ENCODE results near the gene SGCD. TPM values are rescaled to one million over a fixed set of nuclear protein-coding genes. Genes with fewer than 3 reads are reported as not detected.

SGCD gene
- total RNA-seq, 1 experiment from 2014 or later, result not detected

- BruUV-seq (replicated peaks), result no TSS peak
- no peaks in the 10 kb centered on the region for H3K9me3 ChIP-seq (ENCODE audit: control insufficient read depth, insufficient read depth, low read depth, low read length)
- TF ChIP-seq POLR2AphosphoS5 (IDR thresholded peaks at IDR 0.05; ENCODE audit: low read depth, low read length), result no peak
- no peak for TF ChIP-seq TCF7L2 (IDR thresholded peaks at IDR 0.05; ENCODE audit: low read depth, low read length)
- no peak for TF ChIP-seq SIN3A (IDR thresholded peaks at IDR 0.05; ENCODE audit: borderline replicate concordance, insufficient read depth, low read depth, low read length)
- TF ChIP-seq, protein P1, sequence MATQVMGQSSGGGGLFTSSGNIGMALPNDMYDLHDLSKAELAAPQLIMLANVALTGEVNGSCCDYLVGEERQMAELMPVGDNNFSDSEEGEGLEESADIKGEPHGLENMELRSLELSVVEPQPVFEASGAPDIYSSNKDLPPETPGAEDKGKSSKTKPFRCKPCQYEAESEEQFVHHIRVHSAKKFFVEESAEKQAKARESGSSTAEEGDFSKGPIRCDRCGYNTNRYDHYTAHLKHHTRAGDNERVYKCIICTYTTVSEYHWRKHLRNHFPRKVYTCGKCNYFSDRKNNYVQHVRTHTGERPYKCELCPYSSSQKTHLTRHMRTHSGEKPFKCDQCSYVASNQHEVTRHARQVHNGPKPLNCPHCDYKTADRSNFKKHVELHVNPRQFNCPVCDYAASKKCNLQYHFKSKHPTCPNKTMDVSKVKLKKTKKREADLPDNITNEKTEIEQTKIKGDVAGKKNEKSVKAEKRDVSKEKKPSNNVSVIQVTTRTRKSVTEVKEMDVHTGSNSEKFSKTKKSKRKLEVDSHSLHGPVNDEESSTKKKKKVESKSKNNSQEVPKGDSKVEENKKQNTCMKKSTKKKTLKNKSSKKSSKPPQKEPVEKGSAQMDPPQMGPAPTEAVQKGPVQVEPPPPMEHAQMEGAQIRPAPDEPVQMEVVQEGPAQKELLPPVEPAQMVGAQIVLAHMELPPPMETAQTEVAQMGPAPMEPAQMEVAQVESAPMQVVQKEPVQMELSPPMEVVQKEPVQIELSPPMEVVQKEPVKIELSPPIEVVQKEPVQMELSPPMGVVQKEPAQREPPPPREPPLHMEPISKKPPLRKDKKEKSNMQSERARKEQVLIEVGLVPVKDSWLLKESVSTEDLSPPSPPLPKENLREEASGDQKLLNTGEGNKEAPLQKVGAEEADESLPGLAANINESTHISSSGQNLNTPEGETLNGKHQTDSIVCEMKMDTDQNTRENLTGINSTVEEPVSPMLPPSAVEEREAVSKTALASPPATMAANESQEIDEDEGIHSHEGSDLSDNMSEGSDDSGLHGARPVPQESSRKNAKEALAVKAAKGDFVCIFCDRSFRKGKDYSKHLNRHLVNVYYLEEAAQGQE (IDR thresholded peaks at IDR 0.05; ENCODE audit: insufficient read depth in 1 of 2, low read depth in 2 of 2, low read length in 1 of 2), result no peak
- TF ChIP-seq, protein P2, sequence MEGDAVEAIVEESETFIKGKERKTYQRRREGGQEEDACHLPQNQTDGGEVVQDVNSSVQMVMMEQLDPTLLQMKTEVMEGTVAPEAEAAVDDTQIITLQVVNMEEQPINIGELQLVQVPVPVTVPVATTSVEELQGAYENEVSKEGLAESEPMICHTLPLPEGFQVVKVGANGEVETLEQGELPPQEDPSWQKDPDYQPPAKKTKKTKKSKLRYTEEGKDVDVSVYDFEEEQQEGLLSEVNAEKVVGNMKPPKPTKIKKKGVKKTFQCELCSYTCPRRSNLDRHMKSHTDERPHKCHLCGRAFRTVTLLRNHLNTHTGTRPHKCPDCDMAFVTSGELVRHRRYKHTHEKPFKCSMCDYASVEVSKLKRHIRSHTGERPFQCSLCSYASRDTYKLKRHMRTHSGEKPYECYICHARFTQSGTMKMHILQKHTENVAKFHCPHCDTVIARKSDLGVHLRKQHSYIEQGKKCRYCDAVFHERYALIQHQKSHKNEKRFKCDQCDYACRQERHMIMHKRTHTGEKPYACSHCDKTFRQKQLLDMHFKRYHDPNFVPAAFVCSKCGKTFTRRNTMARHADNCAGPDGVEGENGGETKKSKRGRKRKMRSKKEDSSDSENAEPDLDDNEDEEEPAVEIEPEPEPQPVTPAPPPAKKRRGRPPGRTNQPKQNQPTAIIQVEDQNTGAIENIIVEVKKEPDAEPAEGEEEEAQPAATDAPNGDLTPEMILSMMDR (IDR thresholded peaks at IDR 0.05), result no peak
Observed at GRCh38 chr5:156621719-156622118, 294.8 kb downstream of the SGCD start.

DNA sequence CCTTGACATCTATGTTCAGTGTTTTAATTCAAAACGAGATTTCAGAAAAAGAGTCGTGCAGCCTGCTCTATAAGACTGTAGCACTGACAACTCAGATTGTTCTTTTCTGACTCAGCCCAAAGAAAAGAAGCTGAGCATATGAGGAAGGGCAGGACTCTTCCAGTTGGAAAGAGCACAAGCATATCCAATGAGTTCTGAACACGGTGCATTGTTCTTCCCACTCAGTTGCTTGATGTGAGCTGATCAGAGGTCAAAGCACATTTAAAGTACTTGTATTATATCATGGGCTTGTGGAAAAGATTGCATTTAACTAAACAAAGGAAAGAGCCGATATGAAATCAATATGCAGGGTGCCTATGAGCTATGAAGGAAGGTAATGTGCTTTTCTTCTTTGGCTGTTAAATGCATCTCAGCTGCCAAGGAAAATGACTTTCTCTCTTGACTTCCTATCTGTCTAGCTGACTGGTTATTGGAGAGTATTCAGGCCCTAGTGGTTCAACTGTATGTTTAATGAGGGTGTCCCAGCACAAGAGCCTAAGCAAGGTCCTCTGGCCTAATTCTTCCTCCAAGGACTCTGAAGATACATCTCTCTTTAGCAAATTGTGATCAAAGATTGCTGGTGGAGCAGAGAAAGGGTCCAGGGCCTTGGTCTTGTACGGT lies 296.5 kb downstream of the SGCD start:
- no peaks in the 10 kb centered on the region for H3K4me1 ChIP-seq (ENCODE audit: control insufficient read depth, insufficient read depth, low read length)
- no peaks in the 10 kb centered on the region for H3K27me3 ChIP-seq (ENCODE audit: control insufficient read depth, insufficient read depth, low read length)
- ChIA-PET CTCF (no interaction called here), POLR2A (no interaction called here)
- in situ Hi-C loops (cut with HindIII; ENCODE audit: low pct_unique_long_range_greater_than_20kb, low sequenced_read_pairs) (no loop called here), intact Hi-C loops (cut with micrococcal nuclease; ENCODE audit: unreplicated experiment) (no loop called here)
- no peak for TF ChIP-seq TCF7L2 (IDR thresholded peaks at IDR 0.05; ENCODE audit: low read depth, low read length)
- TF ChIP-seq, protein P2 (IDR thresholded peaks at IDR 0.05), result no peak
- no peak for TF ChIP-seq POLR2AphosphoS5 (IDR thresholded peaks at IDR 0.05; ENCODE audit: low read depth, low read length)
- no peak for TF ChIP-seq SIN3A (IDR thresholded peaks at IDR 0.05; ENCODE audit: borderline replicate concordance, insufficient read depth, low read depth, low read length)
- BruUV-seq (replicated peaks), result no TSS peak
- H3K4me3 ChIP-seq (ENCODE audit: low read depth in 2 of 2, low read length in 2 of 2), result no peak overlapping the region
- DNase-seq (ENCODE audit: low read depth, low spot score) (no peak), ATAC-seq (no peak)
- no peak overlapping the region for H3K27ac ChIP-seq (ENCODE audit: low read length)
- H3K9me3 ChIP-seq (ENCODE audit: control insufficient read depth, insufficient read depth, low read depth, low read length), result no peaks in the 10 kb centered on the region
- H3K36me3 ChIP-seq (ENCODE audit: control insufficient read depth, insufficient read depth, low read length), result no peaks in the 10 kb centered on the region

More at GRCh38 chr5:156621719-156622118, 294.8 kb downstream of the SGCD start:
- no peaks in the 10 kb centered on the region for H3K27me3 ChIP-seq (ENCODE audit: control insufficient read depth, insufficient read depth, low read length)
- no peak for ATAC-seq
- H3K36me3 ChIP-seq (ENCODE audit: control insufficient read depth, insufficient read depth, low read length), result no peaks in the 10 kb centered on the region
- H3K4me3 ChIP-seq (ENCODE audit: low read depth in 2 of 2, low read length in 2 of 2), result no peak overlapping the region
- ChIA-PET CTCF (no interaction called here), POLR2A (no interaction called here)
- intact Hi-C loops (cut with micrococcal nuclease; ENCODE audit: unreplicated experiment), result no loop called here
- H3K4me1 ChIP-seq (ENCODE audit: control insufficient read depth, insufficient read depth, low read length), result no peaks in the 10 kb centered on the region
- no peak overlapping the region for H3K27ac ChIP-seq (ENCODE audit: low read length)
- no peak for DNase-seq (ENCODE audit: low read depth, low spot score)
- in situ Hi-C loops (cut with HindIII; ENCODE audit: low pct_unique_long_range_greater_than_20kb, low sequenced_read_pairs), result no loop called here

All from Panc1 (cell line).